ENCODE measurements around the gene RNH1.

RNH1 gene

GRCh38 chr11:551596-551995 lies 44.6 kb upstream of the RNH1 start:
- Histone ChIP-seq H3K79me2 (ENCODE audit: insufficient read depth, low read length) (no peaks in the 10 kb centered on the region), H3K36me3 (ENCODE audit: low read length) (no peaks in the 10 kb centered on the region), H3K9me2 (replicated peaks; ENCODE audit: insufficient read depth, low read length) (no peaks in the 10 kb centered on the region), H3K4me2 (ENCODE audit: low read depth, low read length, poor library complexity, severe bottlenecking) (no peak overlapping the region), H3K4me3 (ENCODE audit: insufficient read depth, low read length, poor library complexity, severe bottlenecking) (no peak overlapping the region), H3K9ac (ENCODE audit: low read length) (no peak overlapping the region), H3F3A (ENCODE audit: insufficient read depth) (no peaks in the 10 kb centered on the region), H4K20me1 (ENCODE audit: low read depth, low read length) (no peaks in the 10 kb centered on the region), H3K9me3 (ENCODE audit: insufficient read depth, low read length) (no peaks in the 10 kb centered on the region), H3K27ac (ENCODE audit: low read depth, low read length) (no peak overlapping the region), H2AFZ (ENCODE audit: low read depth, low read length, severe bottlenecking) (no peak overlapping the region), H3K27me3 (ENCODE audit: low read length) (no peaks in the 10 kb centered on the region)
- TF ChIP-seq CTCF (IDR thresholded peaks at IDR 0.05; ENCODE audit: insufficient read depth, low read length, poor library complexity, severe bottlenecking) = no peak
- TF ChIP-seq EZH2phosphoT487 (conservative IDR thresholded peaks at IDR 0.05; ENCODE audit: low read length) = no peak

- H3K9ac ChIP-seq (ENCODE audit: low read length) = no peak overlapping the region
- no peak overlapping the region for H2AFZ ChIP-seq (ENCODE audit: low read depth, low read length, severe bottlenecking)
- no peak overlapping the region for H3K4me2 ChIP-seq (ENCODE audit: low read depth, low read length, poor library complexity, severe bottlenecking)
Observed at GRCh38 chr11:551131-551530, 44.1 kb upstream of the RNH1 start.

GRCh38 chr11:550746-551085 lies 43.7 kb upstream of the RNH1 start:
- Histone ChIP-seq H3K4me2 (ENCODE audit: low read depth, low read length, poor library complexity, severe bottlenecking) (no peak overlapping the region), H3F3A (ENCODE audit: insufficient read depth) (no peaks in the 10 kb centered on the region), H3K27me3 (ENCODE audit: low read length) (no peaks in the 10 kb centered on the region), H3K79me2 (ENCODE audit: insufficient read depth, low read length) (no peaks in the 10 kb centered on the region), H3K9me2 (replicated peaks; ENCODE audit: insufficient read depth, low read length) (no peaks in the 10 kb centered on the region), H3K27ac (ENCODE audit: low read depth, low read length) (no peak overlapping the region), H2AFZ (ENCODE audit: low read depth, low read length, severe bottlenecking) (no peak overlapping the region), H4K20me1 (ENCODE audit: low read depth, low read length) (no peaks in the 10 kb centered on the region), H3K4me3 (ENCODE audit: insufficient read depth, low read length, poor library complexity, severe bottlenecking) (no peak overlapping the region), H3K9me3 (ENCODE audit: insufficient read depth, low read length) (no peaks in the 10 kb centered on the region), H3K9ac (ENCODE audit: low read length) (no peak overlapping the region), H3K36me3 (ENCODE audit: low read length) (no peaks in the 10 kb centered on the region)
- no peak for TF ChIP-seq CTCF (IDR thresholded peaks at IDR 0.05; ENCODE audit: insufficient read depth, low read length, poor library complexity, severe bottlenecking)
- TF ChIP-seq EZH2phosphoT487 (conservative IDR thresholded peaks at IDR 0.05; ENCODE audit: low read length) = no peak

More at GRCh38 chr11:551131-551530, 44.1 kb upstream of the RNH1 start:
- H3K27ac ChIP-seq (ENCODE audit: low read depth, low read length) = no peak overlapping the region
- no peaks in the 10 kb centered on the region for H3K79me2 ChIP-seq (ENCODE audit: insufficient read depth, low read length)
- no peaks in the 10 kb centered on the region for H3K9me3 ChIP-seq (ENCODE audit: insufficient read depth, low read length)
- TF ChIP-seq EZH2phosphoT487 (conservative IDR thresholded peaks at IDR 0.05; ENCODE audit: low read length) = no peak
- no peak for TF ChIP-seq CTCF (IDR thresholded peaks at IDR 0.05; ENCODE audit: insufficient read depth, low read length, poor library complexity, severe bottlenecking)
- H3K27me3 ChIP-seq (ENCODE audit: low read length) = no peaks in the 10 kb centered on the region
- no peaks in the 10 kb centered on the region for H3K9me2 ChIP-seq (replicated peaks; ENCODE audit: insufficient read depth, low read length)
- H3F3A ChIP-seq (ENCODE audit: insufficient read depth) = no peaks in the 10 kb centered on the region
- H4K20me1 ChIP-seq (ENCODE audit: low read depth, low read length) = no peaks in the 10 kb centered on the region
- H3K36me3 ChIP-seq (ENCODE audit: low read length) = no peaks in the 10 kb centered on the region
- no peak overlapping the region for H3K4me3 ChIP-seq (ENCODE audit: insufficient read depth, low read length, poor library complexity, severe bottlenecking)
